ENCODE results near the gene MARCOL.

The MARCOL gene

GRCh38 chr5:148224117-148224742 is 14.1 kb upstream of the MARCOL start:
- H3K18ac ChIP-seq (ENCODE audit: low read length) = no peak overlapping the region
- H2AK5ac ChIP-seq (ENCODE audit: low read length) = no peak overlapping the region
- no peak overlapping the region for H3K4ac ChIP-seq (ENCODE audit: low read depth, low read length)
- no peaks in the 10 kb centered on the region for H3K36me3 ChIP-seq (ENCODE audit: control insufficient read depth in 1 of 2, insufficient read depth in 2 of 2, low read length in 2 of 2)
- no peak overlapping the region for H4K8ac ChIP-seq (ENCODE audit: low read depth, low read length)
- H3K9me3 ChIP-seq (ENCODE audit: insufficient read depth, low read depth, low read length) = no peaks in the 10 kb centered on the region
- H3K4me2 ChIP-seq (ENCODE audit: low read length) = no peak overlapping the region
- H2AFZ ChIP-seq (ENCODE audit: insufficient read depth, low read length, poor library complexity) = no peak overlapping the region
- H2BK12ac ChIP-seq (ENCODE audit: low read length) = no peak overlapping the region
- DNase-seq = no peak
- H3K14ac ChIP-seq (ENCODE audit: low read length) = no peak overlapping the region
- H3K79me1 ChIP-seq (ENCODE audit: low read length) = no peaks in the 10 kb centered on the region
- H3K4me1 ChIP-seq (ENCODE audit: control insufficient read depth in 1 of 2, insufficient read depth in 2 of 2, low read length in 2 of 2) = no peaks in the 10 kb centered on the region
- H4K12ac ChIP-seq (ENCODE audit: low read depth, low read length) = no peak overlapping the region
- no peak overlapping the region for H2BK5ac ChIP-seq (ENCODE audit: low read depth, low read length, poor library complexity)
- H2BK120ac ChIP-seq (ENCODE audit: insufficient read depth, low read length, poor library complexity) = no peak overlapping the region
- H3K9ac ChIP-seq (ENCODE audit: low read length) = no peak overlapping the region
- no peaks in the 10 kb centered on the region for H3K79me2 ChIP-seq (ENCODE audit: control insufficient read depth, insufficient read depth, low read length, poor library complexity)
- no peak overlapping the region for H3K4me3 ChIP-seq (ENCODE audit: low read depth, low read length)
- H3K23ac ChIP-seq (ENCODE audit: low read length) = no peak overlapping the region
- no peak overlapping the region for H4K91ac ChIP-seq (ENCODE audit: low read depth, low read length)
- H3K27ac ChIP-seq (ENCODE audit: low read depth, low read length) = no peak overlapping the region
- WGBS (ENCODE audit: extremely low coverage, insufficient coverage, insufficient read length) = no CpG with 5 or more reads among the region's 2 CpGs
- no peaks in the 10 kb centered on the region for H3K27me3 ChIP-seq (ENCODE audit: insufficient read depth, low read length)

DNA sequence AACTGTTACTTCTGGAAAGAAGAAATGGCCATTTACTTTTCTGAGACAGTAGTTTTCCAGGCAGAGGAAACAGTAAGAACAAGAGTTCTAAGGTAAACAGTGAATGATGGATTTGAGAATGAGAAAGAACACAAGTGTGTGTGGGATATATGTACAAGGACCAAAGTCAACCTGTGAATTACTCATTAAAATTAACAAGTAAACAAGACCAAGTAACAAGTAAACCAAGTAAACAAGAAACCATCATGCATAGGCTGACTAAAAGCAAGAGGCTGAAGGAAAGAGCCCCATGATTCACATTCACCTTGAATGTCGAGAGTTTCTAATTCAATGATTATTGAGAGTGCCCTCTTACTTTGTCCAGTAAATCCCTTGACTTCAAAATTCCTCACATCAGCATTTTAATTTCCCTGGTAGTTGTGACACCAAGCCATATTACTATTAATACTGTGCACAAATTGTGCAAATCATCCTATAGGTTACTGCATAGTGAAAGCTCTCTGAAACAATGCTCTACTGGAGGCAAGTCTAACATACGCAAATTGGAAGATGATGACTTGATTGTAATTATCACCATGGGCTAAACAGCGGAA is 9.8 kb upstream of the MARCOL start:
- no peak overlapping the region for H4K91ac ChIP-seq (ENCODE audit: low read depth, low read length)
- no CpG with 5 or more reads among the region's 3 CpGs for WGBS (ENCODE audit: extremely low coverage, insufficient coverage, insufficient read length)
- H2BK12ac ChIP-seq (ENCODE audit: low read length) = no peak overlapping the region

GRCh38 chr5:148229840-148230239 is 8.5 kb upstream of the MARCOL start:
- no peak overlapping the region for H3K4me3 ChIP-seq (ENCODE audit: low read depth, low read length)
- no peak overlapping the region for H4K91ac ChIP-seq (ENCODE audit: low read depth, low read length)
- no peak overlapping the region for H4K8ac ChIP-seq (ENCODE audit: low read depth, low read length)
- no peaks in the 10 kb centered on the region for H3K9me3 ChIP-seq (ENCODE audit: insufficient read depth, low read depth, low read length)
- no peak overlapping the region for H4K12ac ChIP-seq (ENCODE audit: low read depth, low read length)
- H2BK12ac ChIP-seq (ENCODE audit: low read length) = no peak overlapping the region
- no peaks in the 10 kb centered on the region for H3K79me2 ChIP-seq (ENCODE audit: control insufficient read depth, insufficient read depth, low read length, poor library complexity)
- no peak overlapping the region for H3K4me2 ChIP-seq (ENCODE audit: low read length)
- no peaks in the 10 kb centered on the region for H3K79me1 ChIP-seq (ENCODE audit: low read length)
- H2BK120ac ChIP-seq (ENCODE audit: insufficient read depth, low read length, poor library complexity) = no peak overlapping the region
- no peak overlapping the region for H3K4ac ChIP-seq (ENCODE audit: low read depth, low read length)
- no peak overlapping the region for H3K9ac ChIP-seq (ENCODE audit: low read length)
- H3K23ac ChIP-seq (ENCODE audit: low read length) = no peak overlapping the region
- no peaks in the 10 kb centered on the region for H3K4me1 ChIP-seq (ENCODE audit: control insufficient read depth in 1 of 2, insufficient read depth in 2 of 2, low read length in 2 of 2)
- no peaks in the 10 kb centered on the region for H3K27me3 ChIP-seq (ENCODE audit: insufficient read depth, low read length)
- H2AK5ac ChIP-seq (ENCODE audit: low read length) = no peak overlapping the region
- no peak overlapping the region for H2AFZ ChIP-seq (ENCODE audit: insufficient read depth, low read length, poor library complexity)
- no peak overlapping the region for H2BK5ac ChIP-seq (ENCODE audit: low read depth, low read length, poor library complexity)
- no peak overlapping the region for H3K18ac ChIP-seq (ENCODE audit: low read length)
- H3K14ac ChIP-seq (ENCODE audit: low read length) = no peak overlapping the region
- DNase-seq = no peak
- no peaks in the 10 kb centered on the region for H3K36me3 ChIP-seq (ENCODE audit: control insufficient read depth in 1 of 2, insufficient read depth in 2 of 2, low read length in 2 of 2)
- no peak overlapping the region for H3K27ac ChIP-seq (ENCODE audit: low read depth, low read length)

More for the DNA sequence above, 9.8 kb upstream of the MARCOL start:
- no peak overlapping the region for H3K14ac ChIP-seq (ENCODE audit: low read length)
- H3K4me2 ChIP-seq (ENCODE audit: low read length) = no peak overlapping the region
- H3K23ac ChIP-seq (ENCODE audit: low read length) = no peak overlapping the region
- H3K79me2 ChIP-seq (ENCODE audit: control insufficient read depth, insufficient read depth, low read length, poor library complexity) = no peaks in the 10 kb centered on the region
- no peaks in the 10 kb centered on the region for H3K27me3 ChIP-seq (ENCODE audit: insufficient read depth, low read length)
- H3K36me3 ChIP-seq (ENCODE audit: control insufficient read depth in 1 of 2, insufficient read depth in 2 of 2, low read length in 2 of 2) = no peaks in the 10 kb centered on the region
- H3K4ac ChIP-seq (ENCODE audit: low read depth, low read length) = no peak overlapping the region
- H3K18ac ChIP-seq (ENCODE audit: low read length) = no peak overlapping the region
- no peaks in the 10 kb centered on the region for H3K4me1 ChIP-seq (ENCODE audit: control insufficient read depth in 1 of 2, insufficient read depth in 2 of 2, low read length in 2 of 2)
- H3K79me1 ChIP-seq (ENCODE audit: low read length) = no peaks in the 10 kb centered on the region
- H2BK5ac ChIP-seq (ENCODE audit: low read depth, low read length, poor library complexity) = no peak overlapping the region
- H3K27ac ChIP-seq (ENCODE audit: low read depth, low read length) = no peak overlapping the region
- no peaks in the 10 kb centered on the region for H3K9me3 ChIP-seq (ENCODE audit: insufficient read depth, low read depth, low read length)
- no peak overlapping the region for H2AK5ac ChIP-seq (ENCODE audit: low read length)
- no peak overlapping the region for H2BK120ac ChIP-seq (ENCODE audit: insufficient read depth, low read length, poor library complexity)
- no peak overlapping the region for H4K8ac ChIP-seq (ENCODE audit: low read depth, low read length)
- no peak overlapping the region for H2AFZ ChIP-seq (ENCODE audit: insufficient read depth, low read length, poor library complexity)
- no peak overlapping the region for H4K12ac ChIP-seq (ENCODE audit: low read depth, low read length)
- H3K9ac ChIP-seq (ENCODE audit: low read length) = no peak overlapping the region
- DNase-seq = no peak
- no peak overlapping the region for H3K4me3 ChIP-seq (ENCODE audit: low read depth, low read length)

DNA sequence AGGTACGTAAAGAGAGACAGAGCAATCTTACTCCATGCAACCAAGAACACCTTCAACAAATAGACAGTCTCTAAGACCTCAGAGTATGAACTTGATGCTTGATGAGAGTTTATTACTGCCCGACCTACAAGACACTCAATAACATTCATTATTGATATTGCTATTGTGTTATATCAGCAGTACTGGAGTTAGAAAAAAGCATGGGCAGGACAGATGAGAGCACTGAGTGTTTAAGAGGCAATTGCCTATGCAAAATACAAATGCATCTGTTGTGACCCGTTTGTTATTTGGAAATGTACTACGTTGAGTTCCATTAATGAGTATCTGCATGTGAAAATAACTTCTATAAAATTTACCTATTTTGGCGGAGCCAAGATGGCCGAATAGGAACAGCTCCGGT is 8.1 kb upstream of the MARCOL start:
- Histone ChIP-seq H3K79me1 (ENCODE audit: low read length) (no peaks in the 10 kb centered on the region), H4K12ac (ENCODE audit: low read depth, low read length) (no peak overlapping the region), H3K4me3 (ENCODE audit: low read depth, low read length) (no peak overlapping the region), H3K14ac (ENCODE audit: low read length) (no peak overlapping the region), H3K9me3 (ENCODE audit: insufficient read depth, low read depth, low read length) (no peaks in the 10 kb centered on the region), H3K4ac (ENCODE audit: low read depth, low read length) (no peak overlapping the region), H4K91ac (ENCODE audit: low read depth, low read length) (no peak overlapping the region), H3K23ac (ENCODE audit: low read length) (no peak overlapping the region), H2AK5ac (ENCODE audit: low read length) (no peak overlapping the region), H3K36me3 (ENCODE audit: control insufficient read depth in 1 of 2, insufficient read depth in 2 of 2, low read length in 2 of 2) (no peaks in the 10 kb centered on the region), H3K4me2 (ENCODE audit: low read length) (no peak overlapping the region), H2BK5ac (ENCODE audit: low read depth, low read length, poor library complexity) (no peak overlapping the region), H3K27ac (ENCODE audit: low read depth, low read length) (no peak overlapping the region), H3K9ac (ENCODE audit: low read length) (no peak overlapping the region), H2AFZ (ENCODE audit: insufficient read depth, low read length, poor library complexity) (no peak overlapping the region), H4K8ac (ENCODE audit: low read depth, low read length) (no peak overlapping the region), H2BK12ac (ENCODE audit: low read length) (no peak overlapping the region), H2BK120ac (ENCODE audit: insufficient read depth, low read length, poor library complexity) (no peak overlapping the region), H3K27me3 (ENCODE audit: insufficient read depth, low read length) (no peaks in the 10 kb centered on the region), H3K4me1 (ENCODE audit: control insufficient read depth in 1 of 2, insufficient read depth in 2 of 2, low read length in 2 of 2) (no peaks in the 10 kb centered on the region), H3K18ac (ENCODE audit: low read length) (no peak overlapping the region), H3K79me2 (ENCODE audit: control insufficient read depth, insufficient read depth, low read length, poor library complexity) (no peaks in the 10 kb centered on the region)
- DNase-seq = no peak
- no CpG with 5 or more reads among the region's 7 CpGs for WGBS (ENCODE audit: extremely low coverage, insufficient coverage, insufficient read length)

Measured in trophoblast cell (in vitro differentiated cells and primary cell).